Lower lobe of right lung (tissue), 2 donors: ENCODE results near the gene DUSP9. TPM values are rescaled to one million over a fixed set of nuclear protein-coding genes. Genes with fewer than 3 reads are reported as not detected.
"Not testable (repeated sequence)": the region's sequence is repeated elsewhere in the genome, so short reads cannot be mapped to it uniquely, and the experiment has no call there.

Experiments
- ATAC-seq, 2 donors: fragments of 200-7000 bp; cut with Tn5 transposase; one replicate each; pipeline ENCODE4 v1.9.1; 2020 to 2022; ENCODE audit warnings: mild to moderate bottlenecking in 2 of 2, moderate library complexity in 2 of 2
- DNase-seq: peaks from one replicate; pipeline ENCODE4 v3.0.0-alpha.2; 2020
- H3K27ac ChIP-seq: fragments of 200-600 bp; one replicate; pipeline ENCODE4 v1.8.0; 2022
- H3K27me3 ChIP-seq: fragments of 200-600 bp; one replicate; pipeline ENCODE4 v1.8.0; 2022; ENCODE audit warnings: low read depth
- H3K36me3 ChIP-seq: fragments of 200-600 bp; one replicate; pipeline ENCODE4 v1.8.0; 2022; ENCODE audit warnings: mild to moderate bottlenecking
- H3K4me1 ChIP-seq: fragments of 200-600 bp; one replicate; pipeline ENCODE4 v1.8.0; 2022
- H3K4me3 ChIP-seq: fragments of 200-600 bp; one replicate; pipeline ENCODE4 v1.8.0; 2022; ENCODE audit warnings: mild to moderate bottlenecking
- H3K9me3 ChIP-seq: fragments of 200-600 bp; one replicate; pipeline ENCODE4 v1.8.0; 2022
- CTCF ChIP-seq: fragments of 200-600 bp; IDR thresholded peaks from one replicate; pipeline ENCODE4 v1.8.0; 2022; ENCODE audit warnings: antibody characterized with exemption, mild to moderate bottlenecking
- intact Hi-C: fragments of 100-400 bp; cut with DNase I; formaldehyde crosslinking; loops from one replicate; pipeline ENCODE4 v1.11.0; 2022
- total RNA-seq: library from RNA; stranded (reverse); fragmentation: NEBNext Ultra II Directional; extraction: Animal tissue kit (Norgen Biotek cat#: 25700); gene quantifications from one replicate; pipeline ENCODE4 v1.2.1, GENCODE V29; 2021
- donor health status: DM: no; HTN: yes; CAD: no; lungs with severe emphysema.

DUSP9 gene
- total RNA-seq, 1 donor from 2014 or later: not detected

GRCh38 chrX:153692611-153693156 lies 45.7 kb downstream of the DUSP9 start:
- ATAC-seq: no peak
- Histone ChIP-seq H3K4me3 (no peak overlapping the region), H3K9me3 (no peaks in the 10 kb centered on the region), H3K27me3 (no peaks in the 10 kb centered on the region), H3K27ac (no peak overlapping the region), H3K36me3 (no peaks in the 10 kb centered on the region), H3K4me1 (no peaks in the 10 kb centered on the region)
- TF ChIP-seq CTCF: no peak
- no peak for DNase-seq
- intact Hi-C loops: no loop called here

GRCh38 chrX:153693216-153694086 lies 46.4 kb downstream of the DUSP9 start:
- ATAC-seq (no peak), DNase-seq (no peak)
- intact Hi-C loops: no loop called here
- TF ChIP-seq CTCF: no peak
- Histone ChIP-seq H3K4me3 (no peak overlapping the region), H3K27ac (no peak overlapping the region), H3K9me3 (no peaks in the 10 kb centered on the region), H3K4me1 (no peaks in the 10 kb centered on the region), H3K36me3 (no peaks in the 10 kb centered on the region), H3K27me3 (no peaks in the 10 kb centered on the region)

- H3K27me3 ChIP-seq, H3K27ac ChIP-seq, H3K4me1 ChIP-seq, H3K36me3 ChIP-seq, ATAC-seq, H3K9me3 ChIP-seq, DNase-seq, intact Hi-C loops, H3K4me3 ChIP-seq: not testable (repeated sequence)
Observed at GRCh38 chrX:153694256-153694655, 47.3 kb downstream of the DUSP9 start.

- Histone ChIP-seq H3K4me1 (no peaks in the 10 kb centered on the region), H3K36me3 (no peaks in the 10 kb centered on the region), H3K27me3 (no peaks in the 10 kb centered on the region), H3K4me3 (no peak overlapping the region), H3K9me3 (no peaks in the 10 kb centered on the region), H3K27ac (no peak overlapping the region)
- DNase-seq (no peak), ATAC-seq (no peak)
- TF ChIP-seq CTCF: no peak
- intact Hi-C loops: no loop called here
Observed at GRCh38 chrX:153694687-153695270, 47.8 kb downstream of the DUSP9 start.

- TF ChIP-seq CTCF: no peak
- peaks cover 3% of the 10 kb centered on the region for H3K36me3 ChIP-seq
- no peaks in the 10 kb centered on the region for H3K27me3 ChIP-seq
- H3K4me3 ChIP-seq: no peak overlapping the region
- intact Hi-C loops: no loop called here
- DNase-seq (no peak), ATAC-seq (no peak)
- H3K9me3 ChIP-seq: no peaks in the 10 kb centered on the region
- H3K27ac ChIP-seq: no peak overlapping the region
- no peaks in the 10 kb centered on the region for H3K4me1 ChIP-seq
Observed at GRCh38 chrX:153696100-153696499, 49.1 kb downstream of the DUSP9 start.

- intact Hi-C loops, H3K27ac ChIP-seq, H3K4me1 ChIP-seq, ATAC-seq, H3K27me3 ChIP-seq, H3K4me3 ChIP-seq, DNase-seq, H3K36me3 ChIP-seq, H3K9me3 ChIP-seq: not testable (repeated sequence)
Observed at GRCh38 chrX:153696538-153696937, 49.5 kb downstream of the DUSP9 start.

- ATAC-seq, H3K4me1 ChIP-seq, H3K4me3 ChIP-seq, DNase-seq, H3K27ac ChIP-seq, H3K9me3 ChIP-seq, intact Hi-C loops, H3K27me3 ChIP-seq: not testable (repeated sequence)
- H3K36me3 ChIP-seq: peaks cover 14% of the 10 kb centered on the region
Observed at GRCh38 chrX:153696986-153697722, 50.2 kb downstream of the DUSP9 start.
